EH (cell line): ENCODE measurements around the gene NID1.
"Not testable (repeated sequence)": the region's sequence is repeated elsewhere in the genome, so short reads cannot be mapped to it uniquely, and the experiment has no call there.

Source experiments
- DNase-seq: peaks from one replicate; pipeline ENCODE4 v3.0.0-alpha.2; 2015; ENCODE audit warnings: low read depth

Gene NID1

DNA sequence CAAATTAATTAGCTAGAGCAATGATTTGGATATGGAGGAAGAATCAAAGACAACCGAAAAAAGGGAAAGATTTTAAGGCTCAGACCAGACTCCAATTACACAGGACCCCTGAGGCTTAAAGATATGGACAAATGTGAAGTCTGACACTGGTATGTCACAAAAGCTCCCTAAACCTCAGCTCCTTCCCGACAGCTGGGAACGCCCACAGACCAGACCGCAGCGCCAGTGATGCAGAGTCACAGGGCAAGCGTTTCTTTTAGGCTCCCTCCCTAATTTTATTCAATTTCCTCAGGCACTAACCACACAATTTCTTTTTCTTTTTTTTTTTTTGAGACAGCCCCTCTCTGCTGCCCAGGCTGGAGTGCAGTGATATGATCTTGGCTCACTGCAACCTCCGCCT, 40.2 kb downstream of the NID1 start:
- no peak for DNase-seq

DNA sequence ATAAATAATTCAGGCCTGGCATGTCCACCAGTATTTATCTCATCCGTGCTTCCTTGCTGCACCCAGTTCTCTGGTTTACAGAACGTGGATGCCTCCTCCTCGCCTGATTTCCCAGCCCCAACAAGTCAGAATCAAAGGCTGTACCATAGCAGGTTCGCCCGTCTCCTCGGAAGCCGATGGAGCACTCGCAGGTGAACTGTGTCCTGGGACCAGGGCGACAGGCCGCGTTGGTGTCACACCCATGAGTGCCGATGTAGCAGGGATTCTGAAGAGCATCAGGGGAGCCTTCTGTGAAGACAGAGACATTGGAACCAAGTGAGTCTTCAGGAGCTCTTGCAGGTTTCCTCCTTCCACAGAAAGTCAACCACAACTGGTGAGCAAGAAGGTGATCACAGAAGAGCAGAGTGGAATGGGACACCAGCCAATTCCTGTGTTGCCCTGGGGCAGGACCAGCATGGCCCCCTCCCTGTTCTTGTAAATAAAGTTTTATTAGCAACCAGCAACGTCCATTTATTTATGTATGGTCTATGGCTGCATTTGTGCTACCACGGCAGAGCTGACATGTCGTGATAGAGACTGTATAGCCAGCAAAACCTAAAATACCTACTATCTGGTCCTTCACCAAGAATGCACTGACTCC, 40.8 kb downstream of the NID1 start:
- DNase-seq = no peak

DNA sequence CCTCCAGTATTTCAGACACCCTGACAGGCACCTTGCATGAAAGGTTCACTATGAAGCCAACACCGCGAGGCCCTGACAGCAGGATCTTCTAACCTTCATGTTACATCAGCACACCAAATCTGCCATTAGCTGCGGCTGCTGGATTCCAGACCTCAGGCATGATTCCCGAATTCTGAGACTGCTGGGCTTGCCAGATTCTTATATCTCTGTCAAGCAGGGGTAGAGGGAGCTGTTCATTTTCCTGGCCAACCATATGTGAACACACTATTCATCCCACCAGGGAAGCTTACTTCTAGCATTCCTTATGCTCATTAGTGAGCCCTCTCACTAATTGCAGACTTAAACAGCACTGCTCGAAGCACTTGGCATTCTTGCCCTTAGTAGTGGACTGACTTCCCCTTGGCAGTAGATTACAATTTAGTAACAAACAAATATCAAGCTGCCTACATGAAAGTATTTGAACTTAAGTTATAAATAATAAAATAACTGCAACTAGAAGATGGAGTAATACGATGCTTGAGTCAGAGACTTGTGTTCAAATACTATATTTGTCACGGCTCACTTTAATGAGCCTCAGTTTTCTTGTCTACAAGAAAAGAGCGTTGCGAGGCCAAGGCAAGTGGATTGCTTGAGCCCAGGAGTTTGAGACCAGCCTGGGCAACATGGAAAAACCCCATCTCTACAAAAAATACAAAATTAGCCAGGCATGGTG, 43.3 kb downstream of the NID1 start:
- DNase-seq = peak; percentile 57

DNA sequence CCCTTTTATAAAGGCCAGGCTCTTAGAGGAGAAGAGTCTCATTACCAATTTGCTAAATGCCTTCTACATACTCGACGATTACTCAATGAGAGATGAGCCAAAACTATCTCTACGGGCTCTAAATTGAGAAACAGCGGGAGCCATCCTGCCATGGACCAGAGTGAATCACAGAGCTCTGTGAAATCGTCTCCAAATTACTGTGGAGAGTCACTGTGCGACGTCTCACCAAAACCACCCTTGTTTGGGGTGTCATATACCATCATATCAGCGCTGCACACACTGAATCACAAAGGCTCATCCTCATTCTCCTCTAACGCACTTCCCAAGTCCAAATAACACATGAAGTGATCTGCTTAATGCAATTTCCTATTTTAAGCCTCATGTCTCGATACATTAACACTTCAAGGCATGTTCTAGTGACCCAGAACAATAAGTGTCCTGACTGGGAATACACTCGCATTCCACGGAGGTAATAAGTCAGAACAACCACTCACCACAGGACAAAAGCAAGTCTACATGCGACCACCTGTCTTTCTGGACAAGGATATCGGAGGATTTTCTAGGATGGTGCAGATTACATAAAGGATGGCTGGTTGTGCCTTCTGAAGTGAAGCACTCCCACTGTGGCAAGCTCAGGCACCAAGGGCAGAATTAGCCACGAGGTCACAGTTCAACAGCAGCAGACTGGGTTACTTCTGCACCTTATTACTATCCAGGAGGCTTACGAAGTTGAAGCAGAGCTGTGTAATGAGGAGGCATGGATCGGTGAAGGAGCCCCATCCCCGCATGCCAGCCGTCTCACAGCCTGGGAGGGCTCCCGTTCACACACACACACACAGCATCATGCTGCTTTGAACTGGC, 44.3 kb downstream of the NID1 start:
- DNase-seq = peak; percentile 85

DNA sequence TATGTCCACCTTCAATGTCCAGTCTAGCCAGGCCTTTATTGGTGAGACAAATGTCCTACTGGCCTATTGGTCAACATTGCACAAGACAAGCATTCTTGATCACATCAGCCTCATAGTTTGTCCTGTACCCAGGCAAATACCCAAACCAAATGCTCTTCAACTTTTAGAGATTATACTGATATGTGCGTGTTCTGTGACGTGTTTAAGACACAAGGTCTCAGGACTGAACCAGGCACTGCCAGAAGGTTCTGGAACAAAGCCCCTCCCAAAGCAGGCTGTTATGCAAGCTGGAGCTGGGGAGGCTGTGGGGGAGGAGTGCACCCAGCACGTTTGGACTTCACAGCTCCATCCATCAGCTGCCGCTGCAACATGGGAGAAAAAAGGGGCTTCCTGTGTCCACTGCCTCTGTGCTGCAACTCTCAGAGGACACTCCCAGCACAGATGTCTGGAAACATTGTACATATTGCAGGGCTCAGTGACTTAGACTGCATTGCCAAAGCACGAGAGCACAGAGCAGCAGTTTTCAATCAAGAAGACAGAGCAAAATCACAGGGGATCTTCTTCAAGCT, 45.9 kb downstream of the NID1 start:
- peak; percentile 40 for DNase-seq

DNA sequence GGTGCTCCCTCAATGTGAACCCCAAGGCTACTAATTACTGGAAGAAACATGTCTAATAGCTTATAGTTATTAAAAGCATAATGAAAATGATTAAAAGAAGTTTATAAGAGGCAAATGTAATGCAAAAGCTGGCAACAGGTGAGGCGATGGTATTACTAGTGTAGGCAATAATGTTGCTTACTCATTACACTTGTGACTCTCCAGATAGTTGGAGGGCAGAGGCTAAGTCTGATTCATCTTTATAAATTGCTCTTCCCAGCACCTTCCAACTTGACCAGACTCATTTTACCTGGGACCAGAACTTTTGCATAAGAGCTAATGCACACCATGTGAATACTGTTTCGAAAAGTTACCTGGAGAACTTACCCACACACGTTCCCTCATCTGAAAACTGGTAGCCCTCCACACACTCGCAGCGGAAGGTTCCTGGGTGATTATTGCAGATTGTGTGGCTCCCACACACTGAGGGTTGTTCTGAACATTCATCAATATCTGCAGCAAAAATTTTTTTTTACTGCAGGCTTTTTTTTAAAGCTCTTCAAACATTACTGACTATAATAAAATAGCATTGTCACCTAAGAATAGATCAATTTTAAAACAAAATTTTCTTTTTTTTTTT, 48.0 kb downstream of the NID1 start:
- DNase-seq = peak; percentile 36

DNA sequence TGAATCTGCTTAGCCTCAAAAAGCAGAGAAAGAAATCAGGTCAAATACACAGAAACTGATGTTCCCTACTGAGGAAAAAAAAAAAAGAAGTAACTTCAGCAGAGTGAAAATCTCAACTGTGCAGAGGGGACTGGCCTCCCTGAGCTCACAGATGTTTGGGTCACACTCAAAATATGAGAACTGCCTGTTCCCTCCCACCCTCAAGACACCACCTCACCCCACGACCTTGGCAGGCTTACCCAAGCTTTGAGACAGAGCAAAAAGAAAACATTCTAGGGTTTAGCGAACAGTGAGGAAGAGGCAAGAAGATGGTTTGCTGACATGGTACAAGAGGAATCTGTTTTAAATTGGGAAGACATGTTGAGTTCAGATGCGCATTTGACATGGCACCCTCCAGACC, 48.8 kb downstream of the NID1 start:
- peak; percentile 54 for DNase-seq

DNA sequence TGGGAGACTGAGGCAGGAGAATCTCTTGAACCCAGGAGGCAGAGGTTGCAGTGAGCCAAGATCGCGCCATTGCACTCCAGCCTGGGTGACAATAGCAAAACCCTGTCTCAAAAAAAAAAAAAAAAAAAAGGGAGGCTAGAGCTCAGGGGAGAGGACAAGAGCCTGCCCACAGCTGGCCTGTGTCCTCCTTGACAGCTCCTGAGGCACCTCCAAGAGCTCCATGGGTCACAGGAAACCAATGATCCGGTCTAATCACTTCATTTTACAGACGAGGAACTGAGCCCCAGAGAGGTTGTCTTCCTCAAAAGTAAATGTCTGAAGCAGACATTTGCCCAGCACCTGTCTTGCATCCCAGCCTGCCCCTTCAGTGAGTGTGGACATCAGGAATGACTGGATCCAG, 49.4 kb downstream of the NID1 start:
- DNase-seq = no peak

DNA sequence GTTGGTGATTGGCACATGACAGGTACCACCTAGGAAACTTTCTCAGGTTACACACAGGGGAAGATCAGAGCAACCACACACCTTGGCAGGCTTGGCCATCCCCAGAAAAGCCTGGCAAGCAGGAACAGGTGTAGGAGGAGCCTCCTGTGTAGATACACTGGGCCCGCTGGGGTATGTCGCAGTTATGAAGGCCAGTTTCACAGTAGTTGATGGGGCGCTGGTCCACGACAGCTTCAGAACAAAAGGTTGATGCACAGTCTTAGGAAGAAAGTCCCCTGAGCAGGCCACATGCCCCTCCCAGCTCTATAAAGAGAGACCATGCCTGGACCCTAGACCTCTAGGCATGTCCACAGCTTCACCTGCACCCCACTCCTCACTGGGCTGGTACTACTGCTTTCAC, 51.6 kb downstream of the NID1 start:
- DNase-seq = no peak

DNA sequence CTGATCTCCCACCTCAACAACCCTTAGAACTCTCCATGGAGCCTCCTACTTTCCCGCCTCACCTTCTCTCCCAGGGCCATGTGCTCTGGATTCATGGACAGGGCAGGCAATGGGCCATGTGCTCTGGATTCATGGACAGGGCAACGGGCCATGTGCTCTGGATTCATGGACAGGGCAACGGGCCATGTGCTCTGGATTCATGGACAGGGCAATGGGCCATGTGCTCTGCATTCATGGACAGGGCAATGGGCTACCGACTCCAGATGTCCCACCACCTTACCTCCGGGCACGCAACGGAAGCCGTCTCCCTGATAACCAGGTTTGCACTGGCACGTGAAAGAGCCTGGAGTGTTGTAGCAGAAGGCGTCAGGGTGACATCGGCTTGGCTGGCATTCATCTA, 53.2 kb downstream of the NID1 start:
- DNase-seq = no peak

DNA sequence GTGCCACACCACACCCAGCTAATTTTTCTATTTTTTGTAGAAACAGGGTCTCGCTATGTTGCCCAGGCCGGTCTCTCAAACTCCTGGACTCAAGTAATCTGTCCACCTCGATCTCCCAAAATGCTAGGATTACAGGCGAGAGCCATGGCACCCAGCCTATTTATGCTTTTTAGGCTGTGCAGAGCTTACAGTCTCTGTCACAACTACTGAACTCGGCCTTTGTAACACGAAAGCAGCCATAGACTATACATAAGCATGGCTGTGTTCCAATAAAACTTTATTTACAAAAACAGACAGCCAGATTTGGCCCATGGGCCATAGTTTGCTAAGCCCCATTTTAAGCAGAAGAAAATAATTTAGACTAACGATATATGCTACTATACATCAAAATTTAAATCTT, 54.4 kb downstream of the NID1 start:
- DNase-seq = no peak

DNA sequence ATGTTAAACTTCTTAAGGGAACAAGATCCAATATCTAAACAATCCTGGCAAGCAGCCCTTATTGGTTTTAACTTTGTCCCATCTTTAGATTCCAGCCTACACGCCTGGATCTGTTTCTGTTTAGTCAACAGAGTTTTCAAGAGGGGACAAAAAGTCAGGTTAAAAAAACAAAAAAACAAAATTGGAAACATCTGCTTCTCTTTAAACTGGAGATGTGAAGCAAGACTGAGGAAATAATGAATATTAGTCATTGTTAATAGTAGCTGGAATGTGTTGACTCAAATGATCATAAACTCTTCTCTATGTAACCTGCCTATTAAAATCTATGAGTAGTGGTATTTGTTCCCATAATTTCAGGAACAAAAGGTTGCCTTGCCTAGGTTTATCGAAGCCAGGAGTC, 55.0 kb downstream of the NID1 start:
- DNase-seq = peak; percentile 91

DNA sequence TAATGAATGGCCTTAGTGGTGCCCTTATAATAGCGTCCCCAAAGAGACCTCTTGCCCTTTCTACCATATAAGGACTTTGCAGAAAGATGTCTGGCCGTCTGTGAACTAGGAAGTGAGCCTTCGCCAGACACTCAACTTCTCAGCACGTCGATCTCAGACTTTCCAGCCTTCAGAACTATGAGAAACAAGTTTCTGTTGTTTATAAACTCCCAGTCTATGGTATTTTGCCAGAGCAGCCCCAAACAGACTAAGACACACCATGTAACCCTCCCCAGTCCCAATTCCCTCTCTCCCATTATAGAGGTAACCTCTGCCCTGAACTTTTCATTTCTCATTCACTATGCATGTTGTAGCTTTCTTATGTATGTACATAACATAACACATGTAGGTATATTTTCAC, 55.7 kb downstream of the NID1 start:
- peak; percentile 29 for DNase-seq

DNA sequence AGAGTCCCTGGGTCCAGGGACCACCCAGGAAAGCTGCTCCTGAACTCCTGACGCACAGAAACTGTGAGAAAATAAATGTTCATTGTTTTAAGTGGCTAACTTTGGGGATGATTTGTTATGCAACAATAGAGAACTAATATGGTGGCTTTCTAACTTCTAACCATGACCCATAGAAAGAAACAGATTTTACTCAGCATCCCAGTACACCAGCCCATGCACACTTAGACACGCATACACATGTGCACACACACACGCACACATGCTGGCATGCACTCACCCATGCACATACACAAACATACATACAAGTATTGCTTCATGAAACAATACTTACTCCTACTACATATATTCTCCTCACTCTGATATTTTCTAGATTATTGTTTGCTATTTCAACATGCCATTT, 57.1 kb downstream of the NID1 start:
- no peak for DNase-seq

DNA sequence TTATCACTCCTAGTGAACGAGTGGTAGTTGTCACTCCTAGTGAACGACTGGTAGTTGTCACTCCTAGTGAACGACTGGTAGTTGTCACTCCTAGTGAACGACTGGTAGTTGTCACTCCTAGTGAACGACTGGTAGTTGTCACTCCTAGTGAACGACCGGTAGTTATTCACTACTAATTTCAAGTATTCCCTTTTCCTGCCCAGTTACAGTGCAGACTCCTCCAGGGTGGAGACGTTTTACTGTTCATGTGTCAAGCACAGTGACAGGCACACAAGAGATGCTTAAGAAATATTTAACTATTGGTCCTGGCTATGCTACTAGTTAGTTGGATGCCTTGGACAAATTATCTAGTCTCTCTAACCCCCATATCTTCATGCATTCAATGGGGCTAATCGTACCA, 61.8 kb downstream of the NID1 start:
- DNase-seq = not testable (repeated sequence)

DNA sequence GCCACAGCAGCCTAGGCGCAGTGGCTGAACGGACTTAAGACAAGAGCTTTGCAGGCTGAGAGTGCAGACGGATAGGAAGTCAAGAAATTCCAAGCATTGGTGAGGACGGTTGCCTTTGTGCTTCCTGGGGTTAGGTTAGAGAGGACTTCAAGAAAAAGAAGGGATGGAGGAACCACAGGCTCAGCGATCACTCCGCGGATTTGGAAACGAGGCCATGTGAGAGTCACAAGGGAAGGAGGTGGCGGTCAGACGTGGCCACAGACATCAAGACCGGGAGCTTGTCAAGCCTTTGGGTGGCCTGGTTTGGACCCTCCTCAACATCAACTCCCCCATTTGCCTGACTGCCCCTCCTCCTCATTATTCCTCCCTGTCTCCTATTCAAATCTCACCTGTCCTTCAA, 62.3 kb downstream of the NID1 start:
- DNase-seq = no peak

DNA sequence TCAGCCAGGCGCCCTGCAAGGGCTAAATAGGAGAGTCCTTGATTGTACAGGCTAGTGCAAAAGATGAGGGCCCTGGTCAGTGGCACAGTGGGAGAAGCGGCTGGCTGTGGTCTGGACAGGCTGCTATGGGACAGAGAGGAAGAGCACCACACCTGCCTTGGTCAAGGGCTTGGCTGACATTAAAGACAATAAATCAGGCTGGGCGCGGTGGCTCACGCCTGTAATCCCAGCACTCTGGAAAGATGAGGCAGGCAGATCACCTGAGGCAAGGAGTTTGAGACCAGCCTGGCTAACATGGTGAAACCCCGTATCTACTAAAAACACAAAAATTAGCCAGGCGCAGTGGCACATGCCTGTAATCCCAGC, 62.9 kb downstream of the NID1 start:
- DNase-seq = no peak

DNA sequence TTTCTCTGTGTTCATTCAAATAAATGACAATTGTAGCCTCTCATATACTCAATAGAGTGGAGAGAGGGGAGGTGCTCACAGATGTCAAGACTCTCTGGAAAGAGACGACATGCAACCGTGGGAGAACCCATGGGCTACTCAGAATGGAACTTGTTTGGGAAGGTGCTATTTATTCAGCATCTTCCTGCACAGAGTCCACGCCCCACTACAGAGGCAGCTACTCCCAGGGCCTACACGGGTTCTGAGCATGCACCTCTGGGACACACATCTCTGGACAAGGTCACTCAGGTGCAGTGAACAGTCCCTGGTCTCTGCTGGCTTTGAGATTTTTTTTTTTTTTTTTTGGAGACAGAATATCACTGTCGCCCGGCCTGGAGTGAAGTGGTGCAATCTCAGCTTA, 64.1 kb downstream of the NID1 start:
- no peak for DNase-seq

DNA sequence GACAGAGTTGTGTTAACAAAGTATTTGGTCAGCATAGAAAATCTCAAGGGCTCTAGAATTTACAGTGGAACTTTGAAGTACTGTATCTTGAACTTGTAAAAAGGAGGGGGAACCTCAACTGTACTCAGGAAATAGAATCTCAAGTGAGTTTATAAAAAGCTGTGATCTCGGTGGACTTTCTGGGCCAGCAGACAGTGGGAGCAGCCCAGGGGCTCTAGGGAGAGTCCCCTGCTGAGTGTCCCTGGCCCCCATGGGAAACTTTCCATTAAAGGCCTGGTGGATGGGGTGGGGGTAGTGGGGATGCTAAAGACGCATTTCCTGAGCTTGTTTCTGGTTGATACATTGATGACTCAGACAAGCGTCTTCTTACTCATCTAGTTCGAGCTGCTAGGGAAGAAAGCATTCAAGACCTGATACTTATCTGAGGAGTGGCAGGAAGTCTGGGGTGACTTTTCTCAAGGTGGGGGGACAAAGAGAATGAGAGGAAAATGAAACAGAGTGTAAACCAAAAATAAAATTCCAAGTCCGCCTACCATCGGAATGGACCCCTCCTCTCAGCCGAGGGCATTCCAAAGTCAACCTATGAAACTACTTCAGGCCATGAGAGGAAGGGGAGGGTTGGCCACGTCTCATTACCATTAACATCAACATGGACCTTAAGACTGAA, 65.5 kb downstream of the NID1 start:
- DNase-seq = peak; percentile 98

DNA sequence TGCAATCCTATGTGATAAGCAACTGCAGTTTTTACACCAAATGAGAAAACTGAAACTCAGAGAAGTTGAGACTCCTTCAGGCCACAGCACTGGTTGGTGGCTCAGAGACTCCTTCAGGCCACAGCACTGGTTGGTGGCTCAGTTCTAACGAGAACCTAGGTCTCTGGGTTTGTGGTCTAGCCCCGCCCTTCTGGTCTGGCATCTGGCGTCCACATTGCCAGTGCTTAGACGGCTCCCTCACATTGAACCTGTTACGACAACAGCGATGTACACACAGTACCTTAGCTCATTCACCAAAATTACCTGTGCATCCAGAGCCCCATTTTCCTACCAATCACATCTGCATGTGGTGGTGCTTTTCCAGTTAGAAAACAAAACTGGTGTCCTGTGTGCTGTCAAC, 66.1 kb downstream of the NID1 start:
- peak; percentile 59 for DNase-seq

DNA sequence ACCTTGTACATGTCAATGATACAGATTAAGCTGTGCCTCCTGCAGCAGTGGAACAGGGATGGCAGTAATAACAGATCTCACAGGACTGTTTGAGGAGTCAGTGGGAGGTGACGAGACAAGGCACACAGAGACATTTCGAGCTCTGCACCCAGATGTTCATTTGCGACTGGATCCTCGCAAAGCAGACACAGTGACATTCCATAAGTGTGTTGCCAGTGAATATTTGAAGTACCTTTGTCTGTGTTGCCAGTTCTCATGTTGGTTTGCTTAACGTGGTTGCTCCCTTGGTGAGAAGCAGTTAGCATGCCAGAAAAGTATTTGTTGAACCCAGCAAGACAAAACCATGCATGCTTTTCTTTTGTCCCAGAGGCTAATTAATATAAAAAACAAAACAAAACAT, 67.0 kb downstream of the NID1 start:
- peak; percentile 30 for DNase-seq

DNA sequence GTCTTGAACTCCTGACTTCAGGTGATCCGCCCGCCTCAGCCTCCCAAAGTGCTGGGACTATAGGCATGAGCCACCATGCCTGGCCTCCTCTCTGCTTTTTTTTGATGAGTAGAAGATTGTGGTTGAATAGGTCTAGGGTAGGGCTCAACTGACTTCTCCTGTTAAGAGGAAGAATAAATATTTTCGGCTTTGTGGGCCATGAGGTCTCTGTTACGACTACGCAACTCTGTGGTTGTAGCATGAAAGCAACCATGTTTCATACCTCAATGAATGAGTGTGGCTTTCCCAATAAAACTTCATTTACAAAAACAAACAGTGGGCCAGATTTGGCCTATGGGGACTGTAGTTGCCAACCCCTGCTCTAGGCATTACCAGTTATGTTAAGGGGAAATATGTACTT, 67.8 kb downstream of the NID1 start:
- DNase-seq = no peak
